Mesangial cell (primary cell): Measurements from ENCODE around the gene OR52B6. TPM values are rescaled to one million over a fixed set of nuclear protein-coding genes. Genes with fewer than 3 reads are reported as not detected.

Experiments
- total RNA-seq: library from RNA; depleted of rRNA; stranded (reverse); fragments of >200 nt; gene quantifications from 2 replicates; pipeline ENCODE4 v1.2.3, GENCODE V29; 2015

Gene OR52B6, protein sequence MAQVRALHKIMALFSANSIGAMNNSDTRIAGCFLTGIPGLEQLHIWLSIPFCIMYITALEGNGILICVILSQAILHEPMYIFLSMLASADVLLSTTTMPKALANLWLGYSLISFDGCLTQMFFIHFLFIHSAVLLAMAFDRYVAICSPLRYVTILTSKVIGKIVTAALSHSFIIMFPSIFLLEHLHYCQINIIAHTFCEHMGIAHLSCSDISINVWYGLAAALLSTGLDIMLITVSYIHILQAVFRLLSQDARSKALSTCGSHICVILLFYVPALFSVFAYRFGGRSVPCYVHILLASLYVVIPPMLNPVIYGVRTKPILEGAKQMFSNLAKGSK
- not detected in 2 replicates for total RNA-seq

GRCh38 chr11:5580577-5580976, at the start of gene OR52B6:
OR52B6 (plus strand) TSS chr11:5580877; CDS start chr11:5580877, 0 bp downstream.

GRCh38 chr11:5548440-5548839, 32.2 kb upstream of the OR52B6 start, which contains the start of gene OR52H1:
OR52H1 (minus strand) TSS chr11:5548540; CDS start chr11:5545505, 3,035 bp downstream.

DNA sequence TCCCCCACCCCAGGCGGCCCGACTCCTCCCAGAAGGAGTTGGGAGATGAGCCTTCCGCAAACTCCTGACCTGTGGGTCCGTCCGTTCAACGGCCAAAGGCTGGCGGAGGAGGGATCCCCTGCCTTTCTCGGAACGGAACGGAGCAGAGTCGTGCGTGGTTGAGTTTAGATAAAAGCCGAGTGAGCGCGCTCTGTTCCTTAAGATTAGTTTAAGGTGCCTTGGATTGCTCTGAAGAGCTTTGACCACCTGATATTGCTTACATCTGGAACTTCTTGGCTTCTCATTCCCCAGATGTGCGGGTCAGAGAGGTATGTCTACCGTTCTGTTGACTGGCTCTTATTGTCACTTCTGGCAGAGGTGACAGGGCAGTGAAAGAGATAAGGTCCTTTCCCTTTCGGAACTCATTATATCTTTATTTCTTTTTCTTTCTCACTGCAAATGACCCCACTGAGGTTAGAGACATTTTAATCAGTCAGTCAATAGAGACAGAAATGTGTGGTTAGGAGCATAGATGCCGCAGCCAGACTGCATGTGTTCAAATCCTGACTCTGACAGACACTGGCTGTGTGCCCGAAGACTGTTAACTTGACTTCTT, 16.0 kb downstream of the OR52B6 start, which contains the start of gene TRIM6:
Gene TRIM6, plus strand, starts transcription at position 31 of the 595 bp plus-strand sequence. Its CDS starts 261 bp downstream, at position 292.

DNA sequence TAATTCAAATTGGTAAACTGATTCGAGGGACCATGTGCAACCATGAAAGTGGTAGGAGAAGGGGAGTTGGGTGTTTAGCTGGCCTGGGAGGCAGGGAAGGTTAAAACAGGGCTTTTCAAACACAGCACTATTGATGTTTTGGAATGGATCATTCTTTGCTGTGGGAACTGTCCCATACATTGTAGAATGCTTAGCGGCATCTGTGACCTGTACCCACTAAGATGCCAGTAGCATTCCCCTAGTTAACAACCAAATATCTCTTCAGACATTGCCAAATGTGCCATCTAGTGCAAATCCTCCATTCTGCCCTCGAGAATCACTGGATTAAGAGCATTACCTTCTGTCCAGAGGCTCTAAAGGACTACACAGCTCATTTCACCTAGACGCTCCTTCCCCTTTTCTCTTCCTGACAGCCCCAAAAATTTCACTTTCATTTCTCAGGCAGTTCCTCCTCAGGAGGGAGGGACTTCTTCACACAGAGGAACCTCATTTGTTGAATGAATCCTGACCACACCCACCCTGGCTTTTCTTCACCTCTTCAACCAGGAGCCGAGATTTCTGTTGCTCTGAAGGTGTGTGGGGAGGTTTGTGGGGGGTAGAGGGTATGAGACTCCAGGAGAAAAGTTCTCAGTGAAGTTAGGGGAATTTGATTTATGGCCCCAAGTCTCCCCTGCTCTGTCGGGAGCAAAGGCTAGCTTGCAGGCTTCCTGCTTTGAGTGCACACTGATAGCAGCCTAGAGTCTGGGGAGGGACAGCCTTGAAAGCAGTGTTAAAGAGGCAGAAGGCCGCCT, 44.0 kb downstream of the OR52B6 start, which contains the start of gene TRIM34:
Gene TRIM34, plus strand, starts transcription at position 513 of the 791 bp plus-strand sequence. CDS start 7,331 bp downstream, outside the sequence.

Other genes with a start within 250 kb of the OR52B6 start
- gene OR51B5, start 237.4 kb upstream of the OR52B6 start, total RNA-seq, result not detected in 2 replicates
- gene OR51B6, start 229.4 kb upstream of the OR52B6 start, total RNA-seq, result not detected in 2 replicates
- gene OR51M1, start 197.1 kb upstream of the OR52B6 start, total RNA-seq, result not detected in 2 replicates
- not detected in 2 replicates for gene OR51Q1, start 158.8 kb upstream of the OR52B6 start, total RNA-seq
- not detected in 2 replicates for gene OR51I1, start 139.4 kb upstream of the OR52B6 start, total RNA-seq
- gene OR51I2, start 131.6 kb upstream of the OR52B6 start, total RNA-seq, result not detected in 2 replicates
- gene OR52D1, start 92.2 kb upstream of the OR52B6 start, total RNA-seq, result not detected in 2 replicates
- gene UBQLN3, start 70.9 kb upstream of the OR52B6 start, total RNA-seq, result not detected in 2 replicates
- 0.25 TPM in 1 of 2 replicates, not detected in the other for gene UBQLNL, start 64.2 kb upstream of the OR52B6 start, total RNA-seq
- not detected in 2 replicates for gene OR52H1, start 32.3 kb upstream of the OR52B6 start, total RNA-seq
- 5.1 and 6.1 TPM in 2 replicates for gene TRIM6, start 15.8 kb downstream of the OR52B6 start, total RNA-seq
- 1.8 and 2.0 TPM in 2 replicates for gene TRIM34, start 44.1 kb downstream of the OR52B6 start, total RNA-seq
- gene TRIM5, start 104.2 kb downstream of the OR52B6 start, total RNA-seq, result 16.5 and 23.2 TPM in 2 replicates
- gene TRIM22, start 108.9 kb downstream of the OR52B6 start, total RNA-seq, result 5.1 and 8.6 TPM in 2 replicates
- not detected in 2 replicates for gene OR56B1, start 155.6 kb downstream of the OR52B6 start, total RNA-seq
- gene OR52N4, start 173.4 kb downstream of the OR52B6 start, total RNA-seq, result not detected in 2 replicates
- gene OR52N5, start 202.5 kb downstream of the OR52B6 start, total RNA-seq, result not detected in 2 replicates
- not detected in 2 replicates for gene OR52N1, start 210.4 kb downstream of the OR52B6 start, total RNA-seq
- gene OR52N2, start 228.0 kb downstream of the OR52B6 start, total RNA-seq, result not detected in 2 replicates